Effector memory CD4-positive, alpha-beta T cell (primary cell): ENCODE results near the gene SCN9A.

Experiments
- DNase-seq, 3 donors: peaks; one replicate each; pipeline ENCODE4 v3.0.0-alpha.2; 2020
- H3K27ac ChIP-seq: 2 replicates; pipeline ENCODE4 v1.7.0; 2013; ENCODE audit warnings: mild to moderate bottlenecking, low read length, moderate library complexity; ENCODE audit not compliant: insufficient read depth, poor library complexity, severe bottlenecking
- H3K27me3 ChIP-seq: replicated peaks from 2 replicates; pipeline ENCODE4 v1.7.0; 2013; ENCODE audit warnings: mild to moderate bottlenecking, low read length; ENCODE audit not compliant: insufficient read depth, control insufficient read depth, poor library complexity, severe bottlenecking
- H3K36me3 ChIP-seq: 2 replicates; pipeline ENCODE4 v1.7.0; 2013; ENCODE audit warnings: mild to moderate bottlenecking, low read length, moderate library complexity; ENCODE audit not compliant: control insufficient read depth, insufficient read depth
- H3K4me1 ChIP-seq: 2 replicates; pipeline ENCODE4 v1.7.0; 2013; ENCODE audit warnings: low read length, mild to moderate bottlenecking; ENCODE audit not compliant: control insufficient read depth, insufficient read depth, poor library complexity, severe bottlenecking
- H3K4me3 ChIP-seq: 2 replicates; pipeline ENCODE4 v1.7.0; 2013; ENCODE audit warnings: low read length, low read depth, mild to moderate bottlenecking; ENCODE audit not compliant: insufficient read depth, poor library complexity, severe bottlenecking
- H3K9me3 ChIP-seq: 2 replicates; pipeline ENCODE4 v1.7.0; 2013; ENCODE audit warnings: mild to moderate bottlenecking, low read length, moderate library complexity; ENCODE audit not compliant: control insufficient read depth

The SCN9A gene

GRCh38 chr2:166152064-166152463 is 223.7 kb downstream of the SCN9A start:
- H3K27me3 ChIP-seq: no peaks in the 10 kb centered on the region
- H3K4me1 ChIP-seq: no peaks in the 10 kb centered on the region
- no peak for DNase-seq
- H3K27ac ChIP-seq: no peak overlapping the region
- H3K4me3 ChIP-seq: no peak overlapping the region
- H3K36me3 ChIP-seq: no peaks in the 10 kb centered on the region
- no peaks in the 10 kb centered on the region for H3K9me3 ChIP-seq

GRCh38 chr2:166148500-166149400 is 227.0 kb downstream of the SCN9A start:
- Histone ChIP-seq H3K27me3 (no peaks in the 10 kb centered on the region), H3K9me3 (no peaks in the 10 kb centered on the region), H3K4me3 (no peak overlapping the region), H3K27ac (no peak overlapping the region), H3K4me1 (no peaks in the 10 kb centered on the region), H3K36me3 (no peaks in the 10 kb centered on the region)
- no peak for DNase-seq

- H3K9me3 ChIP-seq: no peaks in the 10 kb centered on the region
- no peak for DNase-seq
- no peaks in the 10 kb centered on the region for H3K36me3 ChIP-seq
- no peaks in the 10 kb centered on the region for H3K4me1 ChIP-seq
- H3K27me3 ChIP-seq: no peaks in the 10 kb centered on the region
- H3K27ac ChIP-seq: no peak overlapping the region
- no peak overlapping the region for H3K4me3 ChIP-seq
Measured at GRCh38 chr2:166147883-166148282, 227.9 kb downstream of the SCN9A start.
